OCI-LY3 (cell line): ENCODE measurements around the gene MYT1.

Experiments used
- CTCF ChIP-seq: fragments of 200-600, 300-600 bp; sonication (generic); IDR thresholded peaks from 2 replicates; pipeline ENCODE4 v1.5.1; 2014; ENCODE audit warnings: antibody characterized with exemption, low read length, low read depth
- EZH2phosphoT487 ChIP-seq: fragments of 200-600 bp; shearing (Covaris generic); IDR thresholded peaks from 2 replicates; pipeline ENCODE4 v1.6.1; 2018; ENCODE audit warnings: antibody characterized with exemption, mixed run types, low read depth

GRCh38 chr20:64234291-64234791, 70.1 kb downstream of the MYT1 start:
- TF ChIP-seq CTCF (no peak), EZH2phosphoT487 (no peak)
